H1 (cell line): ENCODE results near the gene EPHA2. TPM values are rescaled to one million over a fixed set of nuclear protein-coding genes. Genes with fewer than 3 reads are reported as not detected.

Experiments
- CBX5 ChIP-seq: fragments of 300-800, 300-1000 bp; sonication (generic); IDR thresholded peaks from 2 replicates; pipeline ENCODE4 v1.7.1; 2016; ENCODE audit warnings: antibody characterized with exemption, low read length, low read depth
- CBX8 ChIP-seq: fragments of 300-800, 300-1000 bp; sonication (generic); IDR thresholded peaks from 2 replicates; pipeline ENCODE4 v1.7.1; 2016; ENCODE audit warnings: low read depth, low read length, borderline replicate concordance
- CREB1 ChIP-seq: IDR thresholded peaks from 2 replicates; pipeline ENCODE4 v1.6.1; 2012; ENCODE audit warnings: inconsistent platforms
- EP300 ChIP-seq, 2 experiments: IDR thresholded peaks; 1 replicate in 1 of 2; 2 replicates in 1 of 2; pipeline ENCODE4 v1.6.1; 2011 to 2012; ENCODE audit warnings: low read depth in 2 of 2, low read length in 2 of 2, mild to moderate bottlenecking in 2 of 2, borderline replicate concordance in 1 of 2, inconsistent platforms in 1 of 2, moderate library complexity in 1 of 2
- EZH2 ChIP-seq: fragments of 200-600 bp; sonication (generic); IDR thresholded peaks from 2 replicates; pipeline ENCODE4 v1.7.1; 2012; ENCODE audit warnings: low read depth, mild to moderate bottlenecking, moderate library complexity, low read length, inconsistent platforms; ENCODE audit not compliant: severe bottlenecking
- FOSL1 ChIP-seq: IDR thresholded peaks from 2 replicates; pipeline ENCODE4 v1.6.1; 2011; ENCODE audit warnings: mild to moderate bottlenecking, low read depth, low read length, moderate library complexity; ENCODE audit not compliant: insufficient read depth
- GABPA ChIP-seq: IDR thresholded peaks from 2 replicates; pipeline ENCODE4 v1.6.1; 2011; ENCODE audit warnings: mild to moderate bottlenecking, low read length, moderate library complexity, borderline replicate concordance; ENCODE audit not compliant: insufficient read depth
- GTF2F1 ChIP-seq: IDR thresholded peaks from 2 replicates; pipeline ENCODE4 v1.6.1; 2012; ENCODE audit warnings: low read depth, low read length, improper control_type of control experiment, borderline replicate concordance
- HDAC2 ChIP-seq, 2 experiments: fragments of 300-600 bp in 1 of 2; sonication (generic) in 1 of 2; IDR thresholded peaks; 2 replicates each; pipeline ENCODE4 v1.6.1; 2011 to 2012; ENCODE audit warnings: low read depth in 2 of 2, low read length in 2 of 2, mild to moderate bottlenecking in 2 of 2, moderate library complexity in 2 of 2, borderline replicate concordance in 1 of 2, inconsistent platforms in 1 of 2
- JUND ChIP-seq: IDR thresholded peaks from 2 replicates; pipeline ENCODE4 v1.6.1; 2011; ENCODE audit warnings: mild to moderate bottlenecking, improper control_type of control experiment, low read length
- NANOG ChIP-seq: IDR thresholded peaks from 2 replicates; pipeline ENCODE4 v1.6.1; 2011; ENCODE audit warnings: low read length, low read depth, mild to moderate bottlenecking, inconsistent platforms; ENCODE audit not compliant: insufficient read depth, poor library complexity, severe bottlenecking
- NRF1 ChIP-seq: IDR thresholded peaks from 2 replicates; pipeline ENCODE4 v1.6.1; 2011; ENCODE audit warnings: mild to moderate bottlenecking, low read depth, low read length, improper control_type of control experiment
- POLR2AphosphoS5 ChIP-seq: IDR thresholded peaks from 2 replicates; pipeline ENCODE4 v1.6.1; 2011; ENCODE audit warnings: low read depth, low read length
- RBBP5 ChIP-seq: IDR thresholded peaks from 2 replicates; pipeline ENCODE4 v1.7.1; 2012; ENCODE audit warnings: low read depth, mild to moderate bottlenecking, inconsistent platforms, low read length, moderate library complexity, borderline replicate concordance
- RFX5 ChIP-seq: IDR thresholded peaks from 2 replicates; pipeline ENCODE4 v1.6.1; 2011; ENCODE audit warnings: low read depth, low read length, improper control_type of control experiment, borderline replicate concordance
- RXRA ChIP-seq: IDR thresholded peaks from 2 replicates; pipeline ENCODE4 v1.6.1; 2011; ENCODE audit warnings: low read depth, mild to moderate bottlenecking, low read length, moderate library complexity; ENCODE audit not compliant: insufficient read depth
- SAP30 ChIP-seq: fragments of 300-600 bp; sonication (generic); IDR thresholded peaks from 2 replicates; pipeline ENCODE4 v1.7.1; 2012; ENCODE audit warnings: low read length, moderate library complexity, mild to moderate bottlenecking, inconsistent platforms; ENCODE audit not compliant: insufficient read depth, insufficient replicate concordance
- SP1 ChIP-seq: IDR thresholded peaks from 2 replicates; pipeline ENCODE4 v1.6.1; 2011; ENCODE audit warnings: low read depth, low read length
- SP4 ChIP-seq: IDR thresholded peaks from 2 replicates; pipeline ENCODE4 v1.6.1; 2012; ENCODE audit warnings: low read length, inconsistent platforms
- TAF1 ChIP-seq: IDR thresholded peaks from 2 replicates; pipeline ENCODE4 v1.6.1; 2011; ENCODE audit warnings: mild to moderate bottlenecking, low read depth, low read length
- polyA plus RNA-seq, 7 experiments: library from polyadenylated mRNA; depleted of rRNA in 3 of 7; stranded (reverse) in 5 of 7; unstranded in 2 of 7; fragments of >200 nt in 5 of 7; fragments of 200-250 nt in 2 of 7; gene quantifications; 1 replicate in 5 of 7; 2 replicates in 1 of 7; 4 replicates in 1 of 7; pipeline versions ENCODE4 v1.2.1 to v1.2.3, GENCODE V29; 2011 to 2013; ENCODE audit warnings: missing spikeins in 2 of 7, mixed read lengths in 2 of 7
- total RNA-seq: library from RNA; stranded (reverse); fragmentation: NEBNext Ultra II Directional; extraction: Animal tissue kit (Norgen Biotek cat#: 25700); gene quantifications from 2 replicates; pipeline ENCODE4 v1.2.1, GENCODE V29; 2021
- TF ChIP-seq, protein P1 (sequence below), 3 experiments: IDR thresholded peaks; 1 replicate in 2 of 3; 2 replicates in 1 of 3; pipeline versions ENCODE4 v1.5.1 to v1.6.1; 2011; ENCODE audit warnings: low read length in 3 of 3, mild to moderate bottlenecking in 3 of 3, inconsistent platforms in 2 of 3, low read depth in 1 of 3, moderate library complexity in 1 of 3; ENCODE audit not compliant: insufficient read depth in 1 of 3; ENCODE audit errors: control extremely low read depth in 1 of 3
- TF ChIP-seq, protein P2 (sequence below): IDR thresholded peaks from 2 replicates; pipeline ENCODE4 v1.6.1; 2012; ENCODE audit warnings: inconsistent platforms

EPHA2 gene
- total and polyA plus RNA-seq, 2 of the 8 experiments (the other 6 are each of a cell fraction or from before 2014, with no cell fraction given), result 26.8 to 33.6 TPM

DNA sequence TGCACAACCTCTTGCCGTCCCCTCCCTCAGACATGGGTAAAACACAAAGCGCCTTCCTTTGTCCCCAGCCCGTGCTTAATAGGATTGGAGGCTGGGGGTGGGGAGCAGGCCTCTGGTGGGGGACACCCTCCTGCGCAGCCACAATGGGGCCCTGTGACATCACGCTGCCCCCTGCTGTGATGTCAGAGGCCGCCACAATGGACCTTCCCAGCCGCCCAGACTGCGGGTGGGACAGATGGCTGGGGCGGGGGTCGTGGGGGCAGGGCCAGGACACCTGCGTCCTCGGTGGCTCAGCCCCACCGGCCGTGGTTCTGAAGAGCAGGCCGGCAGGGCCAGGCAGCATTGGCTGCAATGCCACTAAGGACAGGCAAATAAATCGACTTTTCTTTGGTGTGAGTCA lies 39.9 kb downstream of the EPHA2 start (continued):
- TF ChIP-seq HDAC2 (IDR thresholded peaks at IDR 0.05; ENCODE audit: borderline replicate concordance in 1 of 2, low read depth in 2 of 2, low read length in 2 of 2) (peak; percentile 45 to 92; a peak in 2 of 4 replicates), SAP30 (no peak), GTF2F1 (no peak), SP4 (no peak), CBX5 (no peak), RXRA (peak; percentile 65; the same call in 1 of the 2 replicates), NRF1 (no peak), EZH2 (no peak), EP300 (IDR thresholded peaks at IDR 0.05; ENCODE audit: borderline replicate concordance in 1 of 2, low read depth in 2 of 2, low read length in 2 of 2) (peak; percentile 13 to 94; a peak in 2 of 3 replicates), FOSL1 (no peak), GABPA (no peak), NANOG (no peak), CREB1 (peak; percentile 89), CBX8 (no peak), TAF1 (0 out of 2 replicates have a peak, but pooled peaks have one; percentile 13), RFX5 (no peak), POLR2AphosphoS5 (no peak), SP1 (no peak), JUND (peak; percentile 49; the same call in 1 of the 2 replicates), RBBP5 (no peak; the same call in 1 of the 2 replicates)
- TF ChIP-seq, protein P1, sequence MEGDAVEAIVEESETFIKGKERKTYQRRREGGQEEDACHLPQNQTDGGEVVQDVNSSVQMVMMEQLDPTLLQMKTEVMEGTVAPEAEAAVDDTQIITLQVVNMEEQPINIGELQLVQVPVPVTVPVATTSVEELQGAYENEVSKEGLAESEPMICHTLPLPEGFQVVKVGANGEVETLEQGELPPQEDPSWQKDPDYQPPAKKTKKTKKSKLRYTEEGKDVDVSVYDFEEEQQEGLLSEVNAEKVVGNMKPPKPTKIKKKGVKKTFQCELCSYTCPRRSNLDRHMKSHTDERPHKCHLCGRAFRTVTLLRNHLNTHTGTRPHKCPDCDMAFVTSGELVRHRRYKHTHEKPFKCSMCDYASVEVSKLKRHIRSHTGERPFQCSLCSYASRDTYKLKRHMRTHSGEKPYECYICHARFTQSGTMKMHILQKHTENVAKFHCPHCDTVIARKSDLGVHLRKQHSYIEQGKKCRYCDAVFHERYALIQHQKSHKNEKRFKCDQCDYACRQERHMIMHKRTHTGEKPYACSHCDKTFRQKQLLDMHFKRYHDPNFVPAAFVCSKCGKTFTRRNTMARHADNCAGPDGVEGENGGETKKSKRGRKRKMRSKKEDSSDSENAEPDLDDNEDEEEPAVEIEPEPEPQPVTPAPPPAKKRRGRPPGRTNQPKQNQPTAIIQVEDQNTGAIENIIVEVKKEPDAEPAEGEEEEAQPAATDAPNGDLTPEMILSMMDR (IDR thresholded peaks at IDR 0.05; ENCODE audit: control extremely low read depth in 1 of 3, insufficient read depth in 1 of 3, low read depth in 1 of 3, low read length in 3 of 3), result no peak
- TF ChIP-seq, protein P2, sequence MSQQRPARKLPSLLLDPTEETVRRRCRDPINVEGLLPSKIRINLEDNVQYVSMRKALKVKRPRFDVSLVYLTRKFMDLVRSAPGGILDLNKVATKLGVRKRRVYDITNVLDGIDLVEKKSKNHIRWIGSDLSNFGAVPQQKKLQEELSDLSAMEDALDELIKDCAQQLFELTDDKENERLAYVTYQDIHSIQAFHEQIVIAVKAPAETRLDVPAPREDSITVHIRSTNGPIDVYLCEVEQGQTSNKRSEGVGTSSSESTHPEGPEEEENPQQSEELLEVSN, result no peak
